Ascending aorta (tissue), 2 donors: ENCODE data around the gene CARD11. TPM values are rescaled to one million over a fixed set of nuclear protein-coding genes. Genes with fewer than 3 reads are reported as not detected.

ENCODE experiments used
- DNase-seq, 2 donors: peaks; one replicate each; pipeline ENCODE4 v3.0.0-alpha.2; 2019; ENCODE audit warnings: low spot score in 2 of 2
- H3K27ac ChIP-seq, 2 donors: fragments of 200-600 bp; sonication (generic); one replicate each; pipeline ENCODE4 v1.5.1; 2016 to 2017; ENCODE audit warnings: mild to moderate bottlenecking in 1 of 2
- H3K27me3 ChIP-seq: fragments of 200-600 bp; sonication (generic); one replicate; pipeline ENCODE4 v1.5.1; 2017
- H3K36me3 ChIP-seq, 2 donors: fragments of 200-600 bp; sonication (generic); one replicate each; pipeline ENCODE4 v1.5.1; 2016
- H3K4me1 ChIP-seq, 2 donors: fragments of 200-600 bp; sonication (generic); one replicate each; pipeline ENCODE4 v1.5.1; 2016 to 2017; ENCODE audit warnings: mild to moderate bottlenecking in 1 of 2
- H3K4me3 ChIP-seq, 2 donors: fragments of 200-600 bp; sonication (generic); one replicate each; pipeline ENCODE4 v1.5.1; 2016 to 2017; ENCODE audit warnings: mild to moderate bottlenecking in 1 of 2
- H3K9me3 ChIP-seq, 2 donors: fragments of 200-600 bp; sonication (generic); one replicate each; pipeline ENCODE4 v1.5.1; 2016
- intact Hi-C: fragments of 100-400 bp; cut with DNase I; formaldehyde crosslinking; loops from one replicate; pipeline ENCODE4 v1.15.1; 2023
- total RNA-seq: library from RNA; depleted of rRNA; stranded (reverse); fragments of >200 nt; gene quantifications from one replicate; pipeline ENCODE4 v1.1.0, GENCODE V29; 2016
- TF ChIP-seq, protein P1 (sequence below), 3 experiments: fragments of 200-600 bp in 2 of 3; fragments of 450-650 bp in 1 of 3; sonication (generic) in 2 of 3; IDR thresholded peaks; one replicate each; pipeline ENCODE4 v1.5.1; 2016 to 2019; ENCODE audit warnings: antibody characterized with exemption in 3 of 3, mild to moderate bottlenecking in 1 of 3, moderate library complexity in 1 of 3

Gene CARD11
- total RNA-seq, 1 donor from 2014 or later, result 0.64 TPM

DNA sequence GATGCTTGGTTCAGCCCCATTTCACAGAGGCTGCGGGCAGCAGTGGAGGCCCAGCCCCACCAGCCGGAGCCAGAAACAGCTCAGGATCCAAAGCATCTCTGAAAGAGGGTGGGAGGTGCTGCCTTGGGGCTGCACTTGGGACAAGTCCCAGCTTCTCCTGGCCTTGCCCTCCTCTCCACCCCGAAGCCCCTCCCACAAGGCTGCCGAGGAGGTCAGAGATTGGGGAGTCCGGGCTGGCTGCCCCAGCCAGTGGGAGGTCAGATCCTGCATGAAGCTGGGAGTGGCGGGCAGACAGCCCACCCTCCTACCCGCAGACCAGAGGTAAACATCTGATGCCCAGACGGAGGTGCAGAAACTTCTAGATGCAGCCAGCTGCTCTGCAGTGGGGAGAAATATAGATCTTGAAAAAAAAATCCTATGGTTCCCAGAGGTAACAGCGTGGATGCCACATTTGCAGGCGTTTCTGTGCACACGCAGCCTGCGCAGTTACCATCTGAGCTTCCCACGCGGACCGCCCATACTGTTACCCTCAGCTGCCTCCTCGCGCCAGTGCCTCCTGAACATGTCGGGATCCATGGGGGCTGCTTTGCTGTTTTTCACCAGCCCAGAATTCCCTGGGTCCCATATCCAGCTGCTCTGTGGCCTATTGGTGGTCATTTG, 162.7 kb downstream of the CARD11 start:
- TF ChIP-seq, protein P1, sequence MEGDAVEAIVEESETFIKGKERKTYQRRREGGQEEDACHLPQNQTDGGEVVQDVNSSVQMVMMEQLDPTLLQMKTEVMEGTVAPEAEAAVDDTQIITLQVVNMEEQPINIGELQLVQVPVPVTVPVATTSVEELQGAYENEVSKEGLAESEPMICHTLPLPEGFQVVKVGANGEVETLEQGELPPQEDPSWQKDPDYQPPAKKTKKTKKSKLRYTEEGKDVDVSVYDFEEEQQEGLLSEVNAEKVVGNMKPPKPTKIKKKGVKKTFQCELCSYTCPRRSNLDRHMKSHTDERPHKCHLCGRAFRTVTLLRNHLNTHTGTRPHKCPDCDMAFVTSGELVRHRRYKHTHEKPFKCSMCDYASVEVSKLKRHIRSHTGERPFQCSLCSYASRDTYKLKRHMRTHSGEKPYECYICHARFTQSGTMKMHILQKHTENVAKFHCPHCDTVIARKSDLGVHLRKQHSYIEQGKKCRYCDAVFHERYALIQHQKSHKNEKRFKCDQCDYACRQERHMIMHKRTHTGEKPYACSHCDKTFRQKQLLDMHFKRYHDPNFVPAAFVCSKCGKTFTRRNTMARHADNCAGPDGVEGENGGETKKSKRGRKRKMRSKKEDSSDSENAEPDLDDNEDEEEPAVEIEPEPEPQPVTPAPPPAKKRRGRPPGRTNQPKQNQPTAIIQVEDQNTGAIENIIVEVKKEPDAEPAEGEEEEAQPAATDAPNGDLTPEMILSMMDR (IDR thresholded peaks at IDR 0.05), result no peak
- no peaks in the 10 kb centered on the region for H3K36me3 ChIP-seq
- H3K27ac ChIP-seq, result no peak overlapping the region
- H3K27me3 ChIP-seq, result no peaks in the 10 kb centered on the region
- no peak overlapping the region for H3K4me3 ChIP-seq
- DNase-seq, result no peak
- intact Hi-C loops, result no loop called here
- no peaks in the 10 kb centered on the region for H3K9me3 ChIP-seq
- no peaks in the 10 kb centered on the region for H3K4me1 ChIP-seq

DNA sequence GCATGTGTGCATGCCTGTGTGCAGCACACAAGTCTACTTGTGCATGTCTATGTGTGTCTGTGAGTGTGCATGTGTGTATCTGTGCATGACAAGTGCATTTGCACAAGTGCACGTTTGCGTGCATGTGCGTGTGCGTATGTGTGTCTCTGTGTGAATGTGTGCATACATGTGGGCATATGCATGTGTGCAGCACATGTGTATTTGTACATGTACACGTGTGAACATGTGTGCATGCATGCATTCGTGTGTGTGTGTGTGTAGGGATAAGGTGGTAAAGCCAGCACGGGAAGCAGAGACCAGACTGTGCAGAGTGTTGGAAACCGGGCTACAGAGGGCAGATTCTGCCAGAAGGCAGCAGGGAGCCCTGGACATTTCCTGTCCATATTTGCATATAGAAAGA, 163.6 kb downstream of the CARD11 start:
- intact Hi-C loops, result no loop called here
- no peaks in the 10 kb centered on the region for H3K36me3 ChIP-seq
- H3K4me3 ChIP-seq, result no peak overlapping the region
- TF ChIP-seq, protein P1 (IDR thresholded peaks at IDR 0.05), result no peak
- H3K27ac ChIP-seq, result no peak overlapping the region
- no peak for DNase-seq
- H3K9me3 ChIP-seq, result no peaks in the 10 kb centered on the region
- H3K4me1 ChIP-seq, result no peaks in the 10 kb centered on the region
- no peaks in the 10 kb centered on the region for H3K27me3 ChIP-seq

DNA sequence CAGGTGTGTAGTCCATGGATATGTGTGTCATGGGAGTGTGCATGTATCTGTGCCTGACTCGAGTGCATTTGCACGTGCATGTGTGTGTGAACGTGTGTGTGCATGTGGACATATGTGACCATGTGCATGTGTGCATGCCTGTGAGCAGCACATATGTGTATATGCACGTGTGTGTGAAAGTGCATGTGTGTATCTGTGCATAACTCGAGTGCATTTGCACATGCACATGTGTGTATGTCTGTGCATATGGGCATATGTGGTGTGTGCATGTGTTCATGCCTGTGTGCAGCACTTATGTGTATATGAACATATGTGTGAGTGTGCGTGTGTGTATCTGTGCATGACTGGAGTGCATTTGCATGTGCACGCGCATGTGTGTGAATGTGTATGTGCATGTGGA, 164.3 kb downstream of the CARD11 start:
- Histone ChIP-seq H3K4me3 (no peak overlapping the region), H3K27me3 (no peaks in the 10 kb centered on the region), H3K4me1 (no peaks in the 10 kb centered on the region), H3K9me3 (no peaks in the 10 kb centered on the region), H3K27ac (no peak overlapping the region), H3K36me3 (no peaks in the 10 kb centered on the region)
- intact Hi-C loops, result no loop called here
- TF ChIP-seq, protein P1 (IDR thresholded peaks at IDR 0.05), result no peak
- DNase-seq, result no peak

DNA sequence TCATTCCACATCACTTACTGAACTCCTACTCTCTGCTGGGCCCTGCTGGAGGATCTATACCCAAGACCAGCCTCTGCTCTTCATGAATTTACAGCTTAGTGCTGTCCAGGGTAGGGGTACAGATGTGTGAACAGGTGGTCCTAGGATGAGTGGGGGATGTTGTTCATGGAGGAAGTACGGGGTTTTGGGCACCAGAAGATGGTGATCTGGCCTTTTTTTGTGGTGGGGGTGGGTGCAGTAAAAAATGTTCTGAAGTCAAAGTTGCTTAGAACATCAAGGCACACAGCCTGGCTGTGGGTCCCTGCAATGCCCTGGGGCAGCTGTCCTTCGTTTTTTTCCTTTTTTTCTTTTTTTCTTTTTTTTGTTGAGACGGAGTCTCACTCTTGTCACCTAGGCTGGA, 165.4 kb downstream of the CARD11 start:
- Histone ChIP-seq H3K9me3 (no peaks in the 10 kb centered on the region), H3K4me3 (no peak overlapping the region), H3K4me1 (no peaks in the 10 kb centered on the region), H3K27ac (no peak overlapping the region), H3K36me3 (no peaks in the 10 kb centered on the region), H3K27me3 (no peaks in the 10 kb centered on the region)
- TF ChIP-seq, protein P1 (IDR thresholded peaks at IDR 0.05), result no peak
- no peak for DNase-seq
- intact Hi-C loops, result no loop called here

DNA sequence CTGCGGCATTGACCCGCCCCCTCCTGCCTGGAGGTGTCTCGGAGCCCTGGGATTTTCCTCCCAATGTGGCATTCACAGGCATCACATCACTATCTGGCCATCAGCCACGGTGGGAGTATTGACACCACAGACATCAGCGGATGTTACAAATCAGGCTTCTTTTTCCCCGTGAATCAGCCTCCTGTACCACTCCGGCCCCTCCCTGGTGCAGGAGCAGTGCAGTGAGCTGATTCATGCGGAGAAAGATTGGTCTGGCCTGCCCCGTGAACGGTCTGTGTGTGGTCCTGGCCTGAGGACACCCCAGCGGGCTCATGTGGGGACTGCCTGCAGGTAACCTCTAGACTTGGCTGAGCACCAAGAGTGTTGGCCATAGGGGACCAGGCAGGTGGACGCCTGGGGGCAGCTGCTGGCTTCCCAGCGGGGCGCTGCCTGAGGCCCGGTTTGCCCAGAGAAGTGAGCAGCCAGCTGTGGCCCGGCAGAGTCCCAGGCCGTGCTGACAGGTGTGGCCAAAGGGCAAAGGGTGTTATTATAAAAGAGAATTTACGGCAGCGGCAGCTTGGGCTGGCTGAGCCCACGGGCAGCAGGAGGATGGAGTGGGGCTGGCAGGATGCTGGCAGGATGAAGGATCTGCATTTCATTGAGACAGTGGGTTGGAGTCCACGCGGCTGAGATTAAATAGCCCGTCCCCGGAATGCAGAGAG, 167.5 kb downstream of the CARD11 start:
- H3K9me3 ChIP-seq, result no peaks in the 10 kb centered on the region
- no peaks in the 10 kb centered on the region for H3K36me3 ChIP-seq
- H3K27me3 ChIP-seq, result no peaks in the 10 kb centered on the region
- no peak for DNase-seq
- intact Hi-C loops, result no loop called here
- H3K4me3 ChIP-seq, result no peak overlapping the region
- H3K4me1 ChIP-seq, result no peaks in the 10 kb centered on the region
- TF ChIP-seq, protein P1 (IDR thresholded peaks at IDR 0.05), result no peak
- H3K27ac ChIP-seq, result no peak overlapping the region
